ENCODE results near the gene PDIK1L. TPM values are rescaled to one million over a fixed set of nuclear protein-coding genes. Genes with fewer than 3 reads are reported as not detected.
A peak's percentile ranks its signal among the peaks of the same experiment; 100 is the strongest.

The PDIK1L gene
- total RNA-seq, 4 donors from 2014 or later, result 4.4 to 8.7 (median 5.9) TPM

DNA sequence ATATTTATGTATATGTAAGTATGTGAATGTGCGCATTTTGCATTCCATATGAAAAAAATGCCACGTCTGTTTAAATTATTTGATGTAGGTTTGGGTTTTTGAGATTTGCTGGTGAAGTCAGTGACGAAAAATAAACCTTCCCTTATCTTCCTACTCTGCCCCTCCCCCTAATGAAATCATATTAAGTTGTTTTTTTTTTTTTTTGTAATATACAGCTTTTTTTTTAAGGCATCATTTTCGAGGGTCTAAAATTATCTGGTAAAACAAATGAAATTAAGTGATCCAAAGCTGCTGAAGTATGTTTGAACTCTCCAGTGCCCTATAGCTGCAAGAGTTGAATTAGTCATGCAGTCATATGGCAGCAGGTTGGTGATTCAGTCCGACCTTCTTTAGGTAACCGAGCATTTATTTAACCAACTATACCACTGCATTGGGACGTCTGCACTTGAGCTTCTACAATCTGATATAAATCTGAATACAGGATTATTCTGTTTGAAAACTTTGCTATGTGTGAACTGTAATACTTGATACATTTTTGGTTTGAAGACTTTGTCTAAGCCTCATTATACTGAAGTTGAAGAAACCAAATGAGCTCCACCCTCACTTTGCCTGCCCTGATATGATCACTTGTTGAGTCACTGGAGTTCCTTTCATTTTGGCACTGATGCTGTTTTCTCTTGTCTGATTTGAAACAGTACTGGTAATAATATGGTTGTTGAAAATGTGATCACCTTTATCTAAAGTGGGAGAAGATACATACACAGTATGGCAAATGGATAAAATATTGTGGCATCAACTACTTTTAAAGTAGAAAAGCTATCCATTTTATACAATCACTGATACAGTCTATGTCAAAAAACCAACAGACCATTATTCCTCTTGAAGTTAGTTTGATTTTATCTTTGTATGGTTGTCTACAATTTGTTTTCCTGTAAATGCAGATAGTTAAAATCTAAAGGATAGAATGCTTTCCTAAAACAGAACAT, 11.7 kb downstream of the PDIK1L start:
- no peaks in the 10 kb centered on the region for H3K9me3 ChIP-seq
- H3K36me3 ChIP-seq, result peaks cover 0 to 12% of the 10 kb centered on the region in 2 donors
- no peaks in the 10 kb centered on the region for H3K27me3 ChIP-seq
- no peak for TF ChIP-seq POLR2A (IDR thresholded peaks at IDR 0.05)
- TF ChIP-seq, protein P1, sequence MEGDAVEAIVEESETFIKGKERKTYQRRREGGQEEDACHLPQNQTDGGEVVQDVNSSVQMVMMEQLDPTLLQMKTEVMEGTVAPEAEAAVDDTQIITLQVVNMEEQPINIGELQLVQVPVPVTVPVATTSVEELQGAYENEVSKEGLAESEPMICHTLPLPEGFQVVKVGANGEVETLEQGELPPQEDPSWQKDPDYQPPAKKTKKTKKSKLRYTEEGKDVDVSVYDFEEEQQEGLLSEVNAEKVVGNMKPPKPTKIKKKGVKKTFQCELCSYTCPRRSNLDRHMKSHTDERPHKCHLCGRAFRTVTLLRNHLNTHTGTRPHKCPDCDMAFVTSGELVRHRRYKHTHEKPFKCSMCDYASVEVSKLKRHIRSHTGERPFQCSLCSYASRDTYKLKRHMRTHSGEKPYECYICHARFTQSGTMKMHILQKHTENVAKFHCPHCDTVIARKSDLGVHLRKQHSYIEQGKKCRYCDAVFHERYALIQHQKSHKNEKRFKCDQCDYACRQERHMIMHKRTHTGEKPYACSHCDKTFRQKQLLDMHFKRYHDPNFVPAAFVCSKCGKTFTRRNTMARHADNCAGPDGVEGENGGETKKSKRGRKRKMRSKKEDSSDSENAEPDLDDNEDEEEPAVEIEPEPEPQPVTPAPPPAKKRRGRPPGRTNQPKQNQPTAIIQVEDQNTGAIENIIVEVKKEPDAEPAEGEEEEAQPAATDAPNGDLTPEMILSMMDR (IDR thresholded peaks at IDR 0.05 in 4 of 5, conservative IDR thresholded peaks at IDR 0.05 in 1 of 5), result no peak
- H3K4me1 ChIP-seq, result peaks cover 53 to 66% of the 10 kb centered on the region in 2 donors
- peak overlapping the region; percentile 78 to 89 (median 84) for H3K27ac ChIP-seq
- no peak overlapping the region for H3K4me3 ChIP-seq
- in situ Hi-C loops (cut with MboI; ENCODE audit: low sequenced_read_pairs in 4 of 4) (no loop called here), intact Hi-C loops (cut with DNase I; ENCODE audit: low total_unique reads) (no loop called here)
- DNase-seq (peak in 1 of 2 donors; percentile 13), ATAC-seq (peak; percentile 83 to 84)

DNA sequence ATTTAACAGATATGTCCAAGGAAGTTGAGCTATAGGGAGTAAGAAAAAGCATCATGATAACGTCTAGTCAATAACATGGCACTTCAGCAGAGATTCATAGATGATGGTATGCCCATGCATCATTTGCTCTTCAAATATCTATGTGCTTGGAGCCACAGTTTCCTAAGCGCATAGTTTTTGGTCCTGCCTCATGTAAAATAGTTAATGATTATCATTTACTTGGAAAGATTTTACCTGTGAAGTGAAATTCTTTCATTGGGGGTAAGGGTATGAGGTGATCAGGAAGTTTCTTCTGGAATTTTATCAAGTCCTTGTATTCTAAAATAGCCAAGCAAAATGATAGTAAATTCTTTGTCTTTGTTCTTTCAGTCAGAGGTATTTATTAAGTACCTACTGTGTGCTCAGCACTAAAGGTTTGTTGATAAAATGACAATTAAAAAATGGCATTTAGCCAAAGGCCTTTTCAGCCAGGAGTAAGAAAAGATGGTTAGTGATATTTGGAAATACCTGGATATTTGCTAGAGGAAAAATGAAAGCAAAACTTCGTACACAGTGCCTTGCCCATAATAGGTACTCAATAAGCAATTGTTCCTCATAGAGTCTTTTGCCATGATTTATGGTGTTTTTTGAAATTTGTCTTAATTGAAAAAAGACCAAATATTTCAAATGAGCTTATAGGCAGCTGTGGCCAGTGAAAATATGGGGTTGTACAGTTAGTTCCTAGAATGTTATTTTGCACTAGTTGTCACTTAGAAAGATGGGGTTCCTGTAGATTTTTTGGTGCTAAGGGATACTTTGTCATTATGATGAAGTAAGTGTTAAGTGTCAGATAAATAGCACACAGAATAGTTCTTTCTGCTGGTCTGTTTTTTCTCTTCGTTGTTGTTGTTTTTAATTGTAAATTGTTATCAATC, 13.1 kb downstream of the PDIK1L start:
- no peaks in the 10 kb centered on the region for H3K9me3 ChIP-seq
- DNase-seq, result no peak
- in situ Hi-C loops (cut with MboI; ENCODE audit: low sequenced_read_pairs in 4 of 4), result loop anchor here in 1 of 4 donors (25.0 kb wide), 1 partner anchor 237 kb away; the partner anchor contains the start of gene PAQR7
- intact Hi-C loops (cut with DNase I; ENCODE audit: low total_unique reads), result loop anchor here (2.0 kb wide), 1 partner anchor 14 kb away; the partner anchor contains the start of gene PDIK1L
- H3K4me1 ChIP-seq, result peaks cover 53 to 62% of the 10 kb centered on the region in 2 donors
- TF ChIP-seq, protein P1 (IDR thresholded peaks at IDR 0.05 in 4 of 5, conservative IDR thresholded peaks at IDR 0.05 in 1 of 5), result no peak
- no peak for TF ChIP-seq POLR2A (IDR thresholded peaks at IDR 0.05)
- H3K27ac ChIP-seq, result peak overlapping the region; percentile 78 to 89 (median 84)
- no peak overlapping the region for H3K4me3 ChIP-seq
- no peaks in the 10 kb centered on the region for H3K27me3 ChIP-seq
- no peak for ATAC-seq
- no peaks in the 10 kb centered on the region for H3K36me3 ChIP-seq

- in situ Hi-C loops (cut with MboI; ENCODE audit: low sequenced_read_pairs in 4 of 4) (loop anchor here in 1 of 4 donors (25.0 kb wide), 1 partner anchor 238 kb away; the partner anchor contains the start of gene PAQR7), intact Hi-C loops (cut with DNase I; ENCODE audit: low total_unique reads) (loop anchor here (2.0 kb wide), 1 partner anchor 15 kb away; the partner anchor contains the start of gene PDIK1L)
- H3K36me3 ChIP-seq, result no peaks in the 10 kb centered on the region
- no peak for TF ChIP-seq POLR2A (IDR thresholded peaks at IDR 0.05)
- TF ChIP-seq, protein P1 (IDR thresholded peaks at IDR 0.05 in 4 of 5, conservative IDR thresholded peaks at IDR 0.05 in 1 of 5), result no peak
- H3K4me1 ChIP-seq, result peaks cover 53 to 58% of the 10 kb centered on the region in 2 donors
- ATAC-seq (no peak), DNase-seq (no peak)
- no peaks in the 10 kb centered on the region for H3K27me3 ChIP-seq
- H3K4me3 ChIP-seq, result no peak overlapping the region
- peak overlapping the region; percentile 17 to 89 (median 81) for H3K27ac ChIP-seq
- H3K9me3 ChIP-seq, result no peaks in the 10 kb centered on the region
Observed at GRCh38 chr1:26125382-26125781, 13.8 kb downstream of the PDIK1L start.

DNA sequence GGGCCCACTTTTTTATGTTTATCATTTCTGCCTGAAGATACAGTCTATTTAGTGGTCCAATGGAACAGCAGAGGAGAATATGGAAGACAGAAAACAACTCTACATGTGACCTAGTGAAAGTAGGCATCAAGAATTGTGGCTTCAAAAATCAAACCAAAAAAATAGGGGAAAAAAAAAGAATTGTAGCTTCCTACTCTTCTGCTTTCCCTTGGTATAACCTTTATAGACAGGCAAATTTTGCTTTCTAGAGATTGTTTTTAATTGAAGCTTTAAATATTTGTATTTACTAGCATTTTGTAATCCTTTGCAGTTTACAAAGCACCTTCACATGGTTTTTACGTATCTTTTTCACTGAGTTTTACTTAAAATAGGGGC, 14.3 kb downstream of the PDIK1L start:
- peaks cover 53 to 58% of the 10 kb centered on the region in 2 donors for H3K4me1 ChIP-seq
- DNase-seq (no peak), ATAC-seq (no peak)
- peak overlapping the region; percentile 31 to 84 (median 70) for H3K27ac ChIP-seq
- H3K27me3 ChIP-seq, result no peaks in the 10 kb centered on the region
- H3K9me3 ChIP-seq, result no peaks in the 10 kb centered on the region
- in situ Hi-C loops (cut with MboI; ENCODE audit: low sequenced_read_pairs in 4 of 4), result loop anchor here in 1 of 4 donors (25.0 kb wide), 1 partner anchor 239 kb away; the partner anchor contains the start of gene PAQR7
- intact Hi-C loops (cut with DNase I; ENCODE audit: low total_unique reads), result loop anchor here (2.0 kb wide), 1 partner anchor 15 kb away; the partner anchor contains the start of gene PDIK1L
- no peak overlapping the region for H3K4me3 ChIP-seq
- H3K36me3 ChIP-seq, result no peaks in the 10 kb centered on the region
- TF ChIP-seq, protein P1 (IDR thresholded peaks at IDR 0.05 in 4 of 5, conservative IDR thresholded peaks at IDR 0.05 in 1 of 5), result no peak
- TF ChIP-seq POLR2A (IDR thresholded peaks at IDR 0.05), result no peak
